Kidney (tissue), 14 donors: ENCODE measurements around the gene PLEKHD1. TPM values are rescaled to one million over a fixed set of nuclear protein-coding genes. Genes with fewer than 3 reads are reported as not detected.
A peak's percentile ranks its signal among the peaks of the same experiment; 100 is the strongest.
"Not testable (repeated sequence)": the region's sequence is repeated elsewhere in the genome, so short reads cannot be mapped to it uniquely, and the experiment has no call there.

Experiments used
- DNase-seq, 5 donors: peaks; one replicate each; pipeline ENCODE4 v3.0.0-alpha.2; 2013 to 2020
- FAIRE-seq: peaks from 2 replicates; lab custom pipeline; 2012; peaks lifted over from hg19 to GRCh38; lab: Jason Lieb, UNC
- H3K27ac ChIP-seq, 2 donors: one replicate each; pipeline ENCODE4 v1.7.0; 2013; ENCODE audit warnings: low read depth in 2 of 2, low read length in 2 of 2, inconsistent platforms in 1 of 2
- H3K27me3 ChIP-seq: one replicate; pipeline ENCODE4 v1.7.1; 2013; ENCODE audit warnings: low read length, inconsistent platforms; ENCODE audit not compliant: control insufficient read depth, insufficient read depth
- H3K36me3 ChIP-seq, 3 donors: one replicate each; pipeline versions ENCODE4 v1.7.0 to v1.7.1; 2013; ENCODE audit warnings: low read length in 3 of 3, control low read depth in 1 of 3, inconsistent platforms in 1 of 3; ENCODE audit not compliant: insufficient read depth in 3 of 3, control insufficient read depth in 2 of 3
- H3K4me1 ChIP-seq, 3 donors: one replicate each; pipeline versions ENCODE4 v1.7.0 to v1.7.1; 2013; ENCODE audit warnings: low read length in 3 of 3, inconsistent platforms in 1 of 3, low read depth in 1 of 3; ENCODE audit not compliant: control insufficient read depth in 2 of 3, insufficient read depth in 2 of 3
- H3K4me3 ChIP-seq, 3 donors: one replicate each; pipeline versions ENCODE4 v1.7.0 to v1.8.1; 2013; ENCODE audit warnings: low read length in 3 of 3, control low read depth in 1 of 3, inconsistent platforms in 1 of 3
- H3K9ac ChIP-seq, 3 donors: one replicate each; pipeline versions ENCODE4 v1.7.0 to v1.7.1; 2013; ENCODE audit warnings: low read length in 3 of 3, control low read depth in 1 of 3, inconsistent platforms in 1 of 3
- H3K9me3 ChIP-seq, 3 donors: one replicate each; pipeline versions ENCODE4 v1.7.0 to v1.7.1; 2013; ENCODE audit warnings: low read length in 3 of 3, control low read depth in 1 of 3, inconsistent platforms in 1 of 3; ENCODE audit not compliant: control insufficient read depth in 2 of 3, insufficient read depth in 1 of 3
- intact Hi-C: fragments of 100-400 bp; cut with DNase I; formaldehyde crosslinking; loops from one replicate; pipeline ENCODE4 v1.11.1; 2022
- polyA plus RNA-seq: library from polyadenylated mRNA; stranded (reverse); fragments of 350-450 nt; fragmentation: Illumina TruSeq; extraction: RNeasy Lipid Tissue Mini Kit (QIAGEN cat#74804); gene quantifications from one replicate; pipeline ENCODE4 v1.2.3, GENCODE V29; 2014; ENCODE audit warnings: low read depth, low replicate concordance; ENCODE audit not compliant: insufficient read depth
- total RNA-seq: library from RNA; stranded (reverse); fragmentation: NEBNext Ultra II Directional; extraction: Animal tissue kit (Norgen Biotek cat#: 25700); gene quantifications from one replicate; pipeline ENCODE4 v1.2.1, GENCODE V29; 2021
- TF ChIP-seq, protein P1 (sequence below): IDR thresholded peaks from 3 replicates; pipeline ENCODE4 v1.5.1; 2012; ENCODE audit warnings: mild to moderate bottlenecking, moderate library complexity, borderline replicate concordance; ENCODE audit not compliant: insufficient read depth; ENCODE audit errors: extremely low read depth
- donor health status: control.
- donor health status: control.
- donor health status: control.
- donor health status: control.
- donor health status: control.
- donor health status: DM: yes; HTN: yes; CAD: no.
- donor health status: Normal renal cell carcinoma (clear cell type).

Gene PLEKHD1
- total and polyA plus RNA-seq, 2 donors from 2014 or later: 0.25 to 3.4 TPM

DNA sequence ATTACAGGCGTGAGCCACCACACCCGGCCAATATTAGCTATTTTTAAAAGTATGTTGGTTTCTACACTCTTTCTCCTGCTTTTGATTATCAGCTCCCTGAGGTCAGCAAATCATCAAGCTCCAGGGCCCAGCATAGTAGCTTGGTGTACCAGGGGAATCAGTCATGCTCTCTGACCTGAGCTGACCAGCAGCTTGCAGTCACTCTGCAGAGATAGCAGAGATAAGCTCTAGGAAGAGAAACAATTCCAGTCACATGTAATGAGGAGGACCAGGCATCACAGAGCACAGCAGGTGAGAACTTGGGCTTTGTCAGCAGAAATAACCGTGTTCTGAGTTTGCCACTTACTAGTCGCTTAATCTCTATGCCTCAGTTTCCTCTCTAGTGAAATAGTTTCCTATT, 8.5 kb downstream of the PLEKHD1 start:
- H3K4me1 ChIP-seq: no peaks in the 10 kb centered on the region
- H3K9ac ChIP-seq: no peak overlapping the region
- no peaks in the 10 kb centered on the region for H3K9me3 ChIP-seq
- H3K36me3 ChIP-seq: no peaks in the 10 kb centered on the region
- no peak for FAIRE-seq
- DNase-seq: peak in 1 of 5 donors; percentile 2
- H3K4me3 ChIP-seq: no peak overlapping the region
- intact Hi-C loops: no loop called here
- no peak overlapping the region for H3K27ac ChIP-seq
- H3K27me3 ChIP-seq: no peaks in the 10 kb centered on the region
- TF ChIP-seq, protein P1, sequence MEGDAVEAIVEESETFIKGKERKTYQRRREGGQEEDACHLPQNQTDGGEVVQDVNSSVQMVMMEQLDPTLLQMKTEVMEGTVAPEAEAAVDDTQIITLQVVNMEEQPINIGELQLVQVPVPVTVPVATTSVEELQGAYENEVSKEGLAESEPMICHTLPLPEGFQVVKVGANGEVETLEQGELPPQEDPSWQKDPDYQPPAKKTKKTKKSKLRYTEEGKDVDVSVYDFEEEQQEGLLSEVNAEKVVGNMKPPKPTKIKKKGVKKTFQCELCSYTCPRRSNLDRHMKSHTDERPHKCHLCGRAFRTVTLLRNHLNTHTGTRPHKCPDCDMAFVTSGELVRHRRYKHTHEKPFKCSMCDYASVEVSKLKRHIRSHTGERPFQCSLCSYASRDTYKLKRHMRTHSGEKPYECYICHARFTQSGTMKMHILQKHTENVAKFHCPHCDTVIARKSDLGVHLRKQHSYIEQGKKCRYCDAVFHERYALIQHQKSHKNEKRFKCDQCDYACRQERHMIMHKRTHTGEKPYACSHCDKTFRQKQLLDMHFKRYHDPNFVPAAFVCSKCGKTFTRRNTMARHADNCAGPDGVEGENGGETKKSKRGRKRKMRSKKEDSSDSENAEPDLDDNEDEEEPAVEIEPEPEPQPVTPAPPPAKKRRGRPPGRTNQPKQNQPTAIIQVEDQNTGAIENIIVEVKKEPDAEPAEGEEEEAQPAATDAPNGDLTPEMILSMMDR: no peak

DNA sequence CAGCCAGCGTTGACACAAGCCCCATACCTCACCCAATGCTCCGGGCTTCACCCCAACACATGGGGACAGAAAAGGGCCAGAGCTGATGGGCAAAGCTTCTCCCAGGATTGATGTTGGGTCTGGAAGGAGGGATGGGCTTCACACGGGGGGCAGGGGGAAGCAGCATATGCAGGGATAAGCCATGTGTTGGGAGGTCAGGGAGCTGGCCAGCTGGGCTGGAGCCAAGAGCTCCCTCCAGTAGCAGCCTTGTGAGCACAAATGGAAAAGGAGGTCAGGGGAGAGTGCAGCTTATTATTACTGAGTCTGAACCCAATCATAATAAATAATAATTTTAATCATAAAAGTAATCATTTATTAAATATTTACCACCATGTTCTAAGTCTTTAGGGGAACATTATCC, 9.3 kb downstream of the PLEKHD1 start:
- TF ChIP-seq, protein P1: no peak
- Histone ChIP-seq H3K9me3 (no peaks in the 10 kb centered on the region), H3K4me3 (no peak overlapping the region), H3K27ac (no peak overlapping the region), H3K4me1 (no peaks in the 10 kb centered on the region), H3K36me3 (no peaks in the 10 kb centered on the region), H3K9ac (no peak overlapping the region), H3K27me3 (no peaks in the 10 kb centered on the region)
- intact Hi-C loops: no loop called here
- FAIRE-seq: no peak
- peak in 2 of 5 donors; percentile 18 to 41 for DNase-seq

DNA sequence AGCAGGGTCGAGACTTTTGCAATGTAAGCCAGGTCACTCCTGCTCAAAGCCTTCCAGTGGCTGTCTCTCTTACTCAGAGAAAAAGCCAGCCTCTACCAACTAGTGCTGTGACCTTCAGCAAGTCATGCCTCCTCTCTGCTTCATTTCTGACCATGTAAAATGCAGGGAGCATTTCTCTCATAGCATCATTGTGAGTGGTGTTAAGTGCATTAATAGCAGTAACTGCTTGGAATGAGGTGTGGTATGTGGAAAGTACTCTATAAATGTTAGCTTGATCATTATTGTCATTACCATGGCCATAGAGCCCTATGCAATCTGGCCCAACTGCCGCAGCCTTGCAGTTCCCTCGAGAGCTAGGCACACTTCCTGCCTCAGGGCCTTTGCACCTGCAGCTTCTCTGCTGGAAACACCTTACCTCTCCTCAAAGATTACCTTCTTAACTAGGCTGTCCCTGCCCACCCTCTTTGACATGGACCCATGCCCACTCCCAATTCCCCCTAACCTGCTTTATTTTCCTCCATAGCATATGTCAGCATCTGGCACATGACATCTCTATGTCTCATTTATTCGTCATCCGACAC, 10.9 kb downstream of the PLEKHD1 start:
- TF ChIP-seq, protein P1: no peak
- H3K36me3 ChIP-seq: no peaks in the 10 kb centered on the region
- H3K4me1 ChIP-seq: no peaks in the 10 kb centered on the region
- DNase-seq (peak in 2 of 5 donors; percentile 11 to 12), FAIRE-seq (no peak)
- H3K27ac ChIP-seq: no peak overlapping the region
- no peaks in the 10 kb centered on the region for H3K27me3 ChIP-seq
- intact Hi-C loops: no loop called here
- H3K9me3 ChIP-seq: no peaks in the 10 kb centered on the region
- no peak overlapping the region for H3K9ac ChIP-seq
- H3K4me3 ChIP-seq: no peak overlapping the region

DNA sequence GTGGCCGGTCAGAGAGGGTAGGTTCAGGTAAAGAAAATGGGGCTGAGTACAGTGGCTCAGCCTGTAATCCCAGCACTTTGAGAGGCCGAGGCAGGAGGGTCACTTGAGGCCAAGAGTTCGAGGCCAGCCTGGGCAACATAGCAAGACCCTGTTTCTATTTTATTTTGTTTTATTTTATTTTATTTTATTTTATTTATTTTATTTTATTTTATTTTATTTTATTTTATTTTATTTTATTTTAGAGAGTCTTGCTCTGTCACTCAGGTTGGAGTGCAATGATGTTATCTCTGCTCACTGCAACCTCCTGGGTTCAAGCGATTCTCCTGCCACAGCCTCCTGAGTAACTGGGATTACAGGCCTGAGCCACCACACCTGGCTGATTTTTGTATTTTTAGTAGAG, 13.3 kb downstream of the PLEKHD1 start:
- H3K4me3 ChIP-seq, H3K27me3 ChIP-seq, intact Hi-C loops, H3K9me3 ChIP-seq, FAIRE-seq, H3K36me3 ChIP-seq, H3K4me1 ChIP-seq, H3K27ac ChIP-seq, H3K9ac ChIP-seq: not testable (repeated sequence)
- peak in 1 of 5 donors; percentile 14 for DNase-seq

DNA sequence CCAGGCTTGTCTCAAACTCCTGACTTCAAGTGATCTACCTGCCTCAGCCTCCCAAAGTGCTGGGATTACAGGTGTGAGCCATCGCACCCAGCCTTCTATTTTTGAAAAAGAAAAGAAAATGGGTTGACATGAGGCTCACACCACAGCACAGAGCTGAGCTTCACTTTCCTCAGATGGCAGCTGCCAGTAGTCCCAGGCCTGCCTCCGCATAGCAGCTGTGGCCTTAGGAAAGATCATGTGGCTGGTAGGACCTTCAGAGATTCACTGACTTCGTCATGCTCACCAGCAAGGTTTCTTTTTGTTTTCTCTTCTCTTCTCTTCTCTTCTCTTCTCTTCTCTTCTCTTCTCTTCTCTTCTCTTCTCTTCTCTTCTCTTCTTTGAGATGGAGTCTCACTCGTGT, 13.8 kb downstream of the PLEKHD1 start:
- DNase-seq: peak in 2 of 5 donors; percentile 5

More for the DNA sequence above, 13.8 kb downstream of the PLEKHD1 start:
- intact Hi-C loops, H3K4me1 ChIP-seq, H3K9ac ChIP-seq, H3K36me3 ChIP-seq, H3K9me3 ChIP-seq, FAIRE-seq, H3K4me3 ChIP-seq, H3K27ac ChIP-seq, H3K27me3 ChIP-seq: not testable (repeated sequence)
